Activated naive CD4-positive, alpha-beta T cell (primary cell): Measurements from ENCODE around the gene MALRD1.

ENCODE experiments used
- DNase-seq, 4 experiments: peaks; one replicate each; lab custom pipeline; 2025; lab: John Stamatoyannopoulos, UW

MALRD1 gene

GRCh38 chr10:19231034-19231433, 182.4 kb downstream of the MALRD1 start:
- DNase-seq = no peak

- no peak for DNase-seq
Measured at GRCh38 chr10:19245889-19246752, 197.5 kb downstream of the MALRD1 start.

GRCh38 chr10:19247843-19248242, 199.2 kb downstream of the MALRD1 start:
- DNase-seq = no peak

GRCh38 chr10:19250546-19250945, 201.9 kb downstream of the MALRD1 start:
- no peak for DNase-seq

GRCh38 chr10:19252531-19252930, 203.9 kb downstream of the MALRD1 start:
- no peak for DNase-seq

GRCh38 chr10:19256331-19256730, 207.7 kb downstream of the MALRD1 start:
- no peak for DNase-seq

- DNase-seq = no peak
Measured at GRCh38 chr10:19263262-19263661, 214.7 kb downstream of the MALRD1 start.

GRCh38 chr10:19283285-19283684, 234.7 kb downstream of the MALRD1 start:
- no peak for DNase-seq

GRCh38 chr10:19283786-19284185, 235.2 kb downstream of the MALRD1 start:
- DNase-seq = no peak

- no peak for DNase-seq
Measured at GRCh38 chr10:19290770-19291169, 242.2 kb downstream of the MALRD1 start.

GRCh38 chr10:19294233-19294632, 245.6 kb downstream of the MALRD1 start:
- no peak for DNase-seq

GRCh38 chr10:19299645-19300044, 251.0 kb downstream of the MALRD1 start:
- DNase-seq = no peak

GRCh38 chr10:19302117-19302516, 253.5 kb downstream of the MALRD1 start:
- DNase-seq = no peak

- DNase-seq = no peak
Measured at GRCh38 chr10:19310066-19310465, 261.5 kb downstream of the MALRD1 start.

GRCh38 chr10:19316204-19316870, 267.7 kb downstream of the MALRD1 start:
- DNase-seq = no peak

- no peak for DNase-seq
Measured at GRCh38 chr10:19317952-19318351, 269.4 kb downstream of the MALRD1 start.

GRCh38 chr10:19325581-19325980, 277.0 kb downstream of the MALRD1 start:
- DNase-seq = no peak

GRCh38 chr10:19328582-19328981, 280.0 kb downstream of the MALRD1 start:
- no peak for DNase-seq

GRCh38 chr10:19329475-19329874, 280.9 kb downstream of the MALRD1 start:
- no peak for DNase-seq

- no peak for DNase-seq
Measured at GRCh38 chr10:19332304-19332703, 283.7 kb downstream of the MALRD1 start.

GRCh38 chr10:19333631-19334030, 285.0 kb downstream of the MALRD1 start:
- no peak for DNase-seq

- no peak for DNase-seq
Measured at GRCh38 chr10:19347621-19348020, 299.0 kb downstream of the MALRD1 start.

GRCh38 chr10:19367176-19367575, 318.6 kb downstream of the MALRD1 start:
- DNase-seq = no peak
